ENCODE data around the gene PKMYT1. TPM values are rescaled to one million over a fixed set of nuclear protein-coding genes. Genes with fewer than 3 reads are reported as not detected.
A peak's percentile ranks its signal among the peaks of the same experiment; 100 is the strongest.

PKMYT1 gene
- total RNA-seq, 1 experiment from 2014 or later = 34.7 TPM

GRCh38 chr16:2963723-2964474 lies 16.3 kb downstream of the PKMYT1 start, which contains the start of gene KREMEN2:
TSS of gene KREMEN2 (plus strand) at chr16:2964275. CDS start at chr16:2964521, 246 bp downstream.
- H3K27ac Mint-ChIP-seq (ENCODE audit: low read depth, unreplicated experiment) = no peak within 1 kb of the TSS
- peak within 1 kb of the TSS; percentile 77 for H3K4me3 Mint-ChIP-seq (ENCODE audit: unreplicated experiment)
- H3K27me3 Mint-ChIP-seq (ENCODE audit: insufficient read depth, unreplicated experiment) = no peaks in the 10 kb centered on the region
- peaks cover 4% of the 10 kb centered on the region for H3K4me1 Mint-ChIP-seq (ENCODE audit: insufficient read depth, unreplicated experiment)
- H3K36me3 Mint-ChIP-seq (ENCODE audit: insufficient read depth, unreplicated experiment) = no peaks in the 10 kb centered on the region
- intact Hi-C loops (cut with micrococcal nuclease) = no loop called here
- TF ChIP-seq CTCF (IDR thresholded peaks at IDR 0.05; ENCODE audit: unreplicated experiment) = no peak
- H3K9me3 Mint-ChIP-seq (ENCODE audit: unreplicated experiment) = no peaks in the 10 kb centered on the region
- CTCF ChIA-PET = interaction anchor here (0.6 to 1.3 kb wide), 5 partner anchors 29 to 1406 kb away, joined by 3 to 5 read pairs (median 3); no protein-coding TSS in a partner anchor
- POLR2A ChIA-PET = interaction anchor here (0.8 to 1.6 kb wide), 5 partner anchors 16 to 281 kb away, joined by 3 to 5 read pairs (median 3); partner anchors contain the start of genes FLYWCH1, KCTD5 and PKMYT1
- peak; percentile 53 for DNase-seq (ENCODE audit: unreplicated experiment)
- no TSS peak for BruUV-seq (replicated peaks)

GRCh38 chr16:2963074-2963722 lies 17.0 kb downstream of the PKMYT1 start:
- no peak for TF ChIP-seq CTCF (IDR thresholded peaks at IDR 0.05; ENCODE audit: unreplicated experiment)
- intact Hi-C loops (cut with micrococcal nuclease) = no loop called here
- Mint-ChIP-seq H3K27me3 (ENCODE audit: insufficient read depth, unreplicated experiment) (no peaks in the 10 kb centered on the region), H3K4me3 (ENCODE audit: unreplicated experiment) (peak overlapping the region; percentile 77), H3K4me1 (ENCODE audit: insufficient read depth, unreplicated experiment) (peaks cover 5% of the 10 kb centered on the region), H3K27ac (ENCODE audit: low read depth, unreplicated experiment) (no peak overlapping the region), H3K36me3 (ENCODE audit: insufficient read depth, unreplicated experiment) (no peaks in the 10 kb centered on the region), H3K9me3 (ENCODE audit: unreplicated experiment) (no peaks in the 10 kb centered on the region)
- BruUV-seq (replicated peaks) = no TSS peak
- POLR2A ChIA-PET = interaction anchor here (0.8 to 0.9 kb wide), 2 partner anchors 20 to 51 kb away, joined by 3 read pairs; partner anchors contain the start of gene FLYWCH1
- CTCF ChIA-PET = interaction anchor here (0.6 to 2.2 kb wide), 9 partner anchors 12 to 1406 kb away, joined by 3 to 27 read pairs (median 4); no protein-coding TSS in a partner anchor
- DNase-seq (ENCODE audit: unreplicated experiment) = no peak

GRCh38 chr16:2962334-2963073 lies 17.7 kb downstream of the PKMYT1 start:
- intact Hi-C loops (cut with micrococcal nuclease) = no loop called here
- H3K4me1 Mint-ChIP-seq (ENCODE audit: insufficient read depth, unreplicated experiment) = peaks cover 5% of the 10 kb centered on the region
- no peaks in the 10 kb centered on the region for H3K36me3 Mint-ChIP-seq (ENCODE audit: insufficient read depth, unreplicated experiment)
- H3K27ac Mint-ChIP-seq (ENCODE audit: low read depth, unreplicated experiment) = no peak overlapping the region
- no peaks in the 10 kb centered on the region for H3K9me3 Mint-ChIP-seq (ENCODE audit: unreplicated experiment)
- ChIA-PET POLR2A (no interaction called here), CTCF (interaction anchor here (0.5 to 2.2 kb wide), 13 partner anchors 11 to 194 kb away, joined by 3 to 27 read pairs (median 3); no protein-coding TSS in a partner anchor)
- no peak for DNase-seq (ENCODE audit: unreplicated experiment)
- H3K27me3 Mint-ChIP-seq (ENCODE audit: insufficient read depth, unreplicated experiment) = peaks cover 3% of the 10 kb centered on the region
- BruUV-seq (replicated peaks) = no TSS peak
- H3K4me3 Mint-ChIP-seq (ENCODE audit: unreplicated experiment) = no peak overlapping the region
- TF ChIP-seq CTCF (IDR thresholded peaks at IDR 0.05; ENCODE audit: unreplicated experiment) = no peak
